OCI-LY1 (cell line): ENCODE measurements around the gene GNAL.

ENCODE experiments used
- H2AFZ ChIP-seq: fragments of 200-600 bp; sonication (generic), shearing (Covaris generic); 2 replicates; pipeline ENCODE4 v1.6.0; 2014; ENCODE audit warnings: antibody characterized with exemption, mild to moderate bottlenecking, low read length
- H3F3A ChIP-seq: fragments of 200-600 bp; sonication (generic), shearing (Covaris generic); 2 replicates; pipeline ENCODE4 v1.6.0; 2014; ENCODE audit warnings: mild to moderate bottlenecking, antibody characterized with exemption, low read length, moderate library complexity; ENCODE audit not compliant: insufficient read depth
- H3K27ac ChIP-seq: fragments of 200-600 bp; sonication (generic); 2 replicates; pipeline ENCODE4 v1.5.1; 2014; ENCODE audit warnings: low read length, mixed run types, mild to moderate bottlenecking, low read depth; ENCODE audit not compliant: poor library complexity, severe bottlenecking
- H3K27me3 ChIP-seq: fragments of 200-600 bp; sonication (generic); 2 replicates; pipeline ENCODE4 v1.6.0; 2014; ENCODE audit warnings: antibody characterized with exemption, mild to moderate bottlenecking, low read length, moderate library complexity; ENCODE audit not compliant: insufficient read depth
- H3K36me3 ChIP-seq: fragments of 200-600 bp; sonication (generic); 2 replicates; pipeline ENCODE4 v1.6.1; 2014; ENCODE audit warnings: mild to moderate bottlenecking, antibody characterized with exemption, low read length, moderate library complexity, mixed read lengths; ENCODE audit not compliant: insufficient read depth
- H3K4me1 ChIP-seq: fragments of 200-600 bp; sonication (generic); 2 replicates; pipeline ENCODE4 v1.5.1; 2014; ENCODE audit warnings: mild to moderate bottlenecking, low read length, moderate library complexity; ENCODE audit not compliant: insufficient read depth, severe bottlenecking
- H3K4me2 ChIP-seq: fragments of 200-600 bp; sonication (generic), shearing (Covaris generic); 2 replicates; pipeline ENCODE4 v1.6.1; 2014; ENCODE audit warnings: low read length
- H3K4me3 ChIP-seq: fragments of 200-600 bp; sonication (generic); 2 replicates; pipeline ENCODE4 v1.5.1; 2014; ENCODE audit warnings: low read length, low read depth, mild to moderate bottlenecking, mixed read lengths; ENCODE audit not compliant: poor library complexity, severe bottlenecking
- H3K79me2 ChIP-seq: fragments of 200-600 bp; shearing (Covaris generic); 2 replicates; pipeline ENCODE4 v1.6.1; 2016; ENCODE audit warnings: mixed run types, low read length, mixed read lengths; ENCODE audit not compliant: insufficient read depth
- H3K9ac ChIP-seq: fragments of 200-600 bp; sonication (generic), shearing (Covaris generic); 2 replicates; pipeline ENCODE4 v1.6.1; 2014; ENCODE audit warnings: mild to moderate bottlenecking, low read length, mixed read lengths
- H3K9me2 ChIP-seq: fragments of 200-600 bp; sonication (generic), shearing (Covaris generic); 2 replicates; pipeline ENCODE4 v1.6.1; 2014; ENCODE audit warnings: low read depth, mild to moderate bottlenecking, low read length, mixed read lengths
- H3K9me3 ChIP-seq: fragments of 200-600 bp; shearing (Covaris generic); 2 replicates; pipeline ENCODE4 v1.6.1; 2014; ENCODE audit warnings: low read length, mixed read lengths
- H4K20me1 ChIP-seq: fragments of 200-600 bp; sonication (generic), shearing (Covaris generic); 2 replicates; pipeline ENCODE4 v1.6.0; 2016; ENCODE audit warnings: mild to moderate bottlenecking, low read length; ENCODE audit not compliant: insufficient read depth
- CTCF ChIP-seq: fragments of 200-600 bp; sonication (generic), shearing (Covaris generic); IDR thresholded peaks from 2 replicates; pipeline ENCODE4 v1.5.1; 2017; ENCODE audit warnings: mild to moderate bottlenecking, antibody characterized with exemption, low read length, moderate library complexity, mixed read lengths
- EZH2 ChIP-seq: fragments of 200-600 bp; sonication (generic), shearing (Covaris generic); IDR thresholded peaks from 2 replicates; pipeline ENCODE4 v1.8.0; 2017; ENCODE audit warnings: borderline replicate concordance, mixed run types, mild to moderate bottlenecking, antibody characterized with exemption, low read length, moderate library complexity, mixed read lengths

The GNAL gene

GRCh38 chr18:11775436-11776174 lies 86.5 kb downstream of the GNAL start:
- Histone ChIP-seq H2AFZ (no peak overlapping the region), H3K9me3 (no peaks in the 10 kb centered on the region), H3F3A (no peaks in the 10 kb centered on the region), H4K20me1 (no peaks in the 10 kb centered on the region), H3K27me3 (peaks cover 7% of the 10 kb centered on the region; the same call in 1 of the 2 replicates), H3K4me2 (no peak overlapping the region), H3K9me2 (no peaks in the 10 kb centered on the region), H3K27ac (no peak overlapping the region), H3K79me2 (no peaks in the 10 kb centered on the region), H3K9ac (no peak overlapping the region), H3K36me3 (no peaks in the 10 kb centered on the region), H3K4me3 (no peak overlapping the region), H3K4me1 (no peaks in the 10 kb centered on the region)
- TF ChIP-seq CTCF (no peak), EZH2 (no peak)

GRCh38 chr18:11780042-11780441 lies 91.0 kb downstream of the GNAL start:
- Histone ChIP-seq H3K9me3 (no peaks in the 10 kb centered on the region), H4K20me1 (no peaks in the 10 kb centered on the region), H3K36me3 (no peaks in the 10 kb centered on the region), H3K9me2 (no peaks in the 10 kb centered on the region), H3K79me2 (no peaks in the 10 kb centered on the region), H3F3A (no peaks in the 10 kb centered on the region), H3K4me3 (no peak overlapping the region), H3K4me1 (no peaks in the 10 kb centered on the region), H3K27ac (no peak overlapping the region), H3K4me2 (no peak overlapping the region), H2AFZ (no peak overlapping the region), H3K27me3 (peaks cover 7% of the 10 kb centered on the region; the same call in 1 of the 2 replicates), H3K9ac (no peak overlapping the region)
- TF ChIP-seq CTCF (no peak), EZH2 (no peak)

- TF ChIP-seq EZH2 (no peak), CTCF (no peak)
- peaks cover 5% of the 10 kb centered on the region; the same call in 1 of the 2 replicates for H3K27me3 ChIP-seq
- H3F3A ChIP-seq, result no peaks in the 10 kb centered on the region
- H4K20me1 ChIP-seq, result no peaks in the 10 kb centered on the region
- no peak overlapping the region for H3K4me2 ChIP-seq
- H3K9ac ChIP-seq, result no peak overlapping the region
- no peaks in the 10 kb centered on the region for H3K9me3 ChIP-seq
- no peak overlapping the region for H3K27ac ChIP-seq
- no peak overlapping the region for H2AFZ ChIP-seq
- no peak overlapping the region for H3K4me3 ChIP-seq
- H3K36me3 ChIP-seq, result no peaks in the 10 kb centered on the region
- H3K9me2 ChIP-seq, result no peaks in the 10 kb centered on the region
- no peaks in the 10 kb centered on the region for H3K4me1 ChIP-seq
- H3K79me2 ChIP-seq, result no peaks in the 10 kb centered on the region
These were observed 94.8 kb downstream of the GNAL start for GRCh38 chr18:11783716-11784331.
